ENCODE data around the gene THRB.

Gene THRB

GRCh38 chr3:24296441-24297205 lies 198.0 kb downstream of the THRB start:
- no peak overlapping the region for H3K27ac ChIP-seq (replicated peaks; ENCODE audit: low read length)

GRCh38 chr3:24294150-24294549 lies 200.5 kb downstream of the THRB start:
- Histone ChIP-seq H3K18ac (ENCODE audit: low read length) (no peak overlapping the region), H3K9ac (ENCODE audit: low read depth, low read length, poor library complexity) (no peak overlapping the region), H4K91ac (ENCODE audit: low read depth, low read length, poor library complexity) (no peak overlapping the region), H3K36me3 (replicated peaks in 1 of 2; ENCODE audit: control insufficient read depth in 2 of 2, insufficient read depth in 2 of 2, low read length in 2 of 2) (no peaks in the 10 kb centered on the region), H2BK12ac (ENCODE audit: low read length) (no peak overlapping the region), H2BK120ac (ENCODE audit: low read depth, low read length) (no peak overlapping the region), H3K14ac (ENCODE audit: low read length) (no peak overlapping the region), H3K4me3 (ENCODE audit: low read length in 2 of 2) (no peak overlapping the region), H2BK15ac (ENCODE audit: low read length) (no peak overlapping the region), H4K8ac (ENCODE audit: low read depth, low read length) (no peak overlapping the region), H3K9me3 (replicated peaks in 1 of 2; ENCODE audit: control insufficient read depth in 2 of 2, insufficient read depth in 1 of 2, low read depth in 1 of 2, low read length in 2 of 2) (peaks cover 0 to 2% of the 10 kb centered on the region in 2 donors), H2AK5ac (ENCODE audit: low read depth, low read length) (no peak overlapping the region), H3K27ac (replicated peaks; ENCODE audit: low read length) (no peak overlapping the region), H3K79me1 (ENCODE audit: low read depth, low read length) (no peaks in the 10 kb centered on the region), H3K4ac (ENCODE audit: low read length) (no peak overlapping the region), H2BK5ac (ENCODE audit: low read length) (no peak overlapping the region), H3K4me2 (ENCODE audit: insufficient read depth, low read length, poor library complexity, severe bottlenecking) (no peak overlapping the region), H3K27me3 (ENCODE audit: control insufficient read depth in 3 of 3, insufficient read depth in 3 of 3, low read depth in 1 of 3, low read length in 3 of 3) (no peaks in the 10 kb centered on the region), H3K4me1 (ENCODE audit: control insufficient read depth in 2 of 2, insufficient read depth in 1 of 2, low read depth in 1 of 2, low read length in 2 of 2) (no peaks in the 10 kb centered on the region), H2AFZ (ENCODE audit: low read length) (no peak overlapping the region), H3K23ac (ENCODE audit: low read depth, low read length, poor library complexity) (no peak overlapping the region)
- no peak for DNase-seq (ENCODE audit: low spot score)
- no CpG with 5 or more reads among the region's 2 CpGs for WGBS, 2 donors (ENCODE audit: extremely low coverage in 2 of 2, insufficient read length in 2 of 2, insufficient replicate concordance in 1 of 2)

More at GRCh38 chr3:24296441-24297205, 198.0 kb downstream of the THRB start:
- no CpG with 5 or more reads among the region's 5 CpGs for WGBS, 2 donors (ENCODE audit: extremely low coverage in 2 of 2, insufficient read length in 2 of 2, insufficient replicate concordance in 1 of 2)
- Histone ChIP-seq H4K8ac (ENCODE audit: low read depth, low read length) (no peak overlapping the region), H3K9me3 (replicated peaks in 1 of 2; ENCODE audit: control insufficient read depth in 2 of 2, insufficient read depth in 1 of 2, low read depth in 1 of 2, low read length in 2 of 2) (peaks cover 0 to 2% of the 10 kb centered on the region in 2 donors), H3K18ac (ENCODE audit: low read length) (no peak overlapping the region), H3K4me3 (ENCODE audit: low read length in 2 of 2) (no peak overlapping the region), H4K91ac (ENCODE audit: low read depth, low read length, poor library complexity) (no peak overlapping the region), H2BK12ac (ENCODE audit: low read length) (no peak overlapping the region), H3K4me1 (ENCODE audit: control insufficient read depth in 2 of 2, insufficient read depth in 1 of 2, low read depth in 1 of 2, low read length in 2 of 2) (no peaks in the 10 kb centered on the region), H3K23ac (ENCODE audit: low read depth, low read length, poor library complexity) (no peak overlapping the region), H3K9ac (ENCODE audit: low read depth, low read length, poor library complexity) (no peak overlapping the region), H3K27me3 (ENCODE audit: control insufficient read depth in 3 of 3, insufficient read depth in 3 of 3, low read depth in 1 of 3, low read length in 3 of 3) (no peaks in the 10 kb centered on the region), H2AK5ac (ENCODE audit: low read depth, low read length) (no peak overlapping the region), H2BK120ac (ENCODE audit: low read depth, low read length) (no peak overlapping the region), H3K4me2 (ENCODE audit: insufficient read depth, low read length, poor library complexity, severe bottlenecking) (no peak overlapping the region), H2BK5ac (ENCODE audit: low read length) (no peak overlapping the region), H2BK15ac (ENCODE audit: low read length) (no peak overlapping the region), H3K36me3 (replicated peaks in 1 of 2; ENCODE audit: control insufficient read depth in 2 of 2, insufficient read depth in 2 of 2, low read length in 2 of 2) (no peaks in the 10 kb centered on the region), H3K14ac (ENCODE audit: low read length) (no peak overlapping the region), H2AFZ (ENCODE audit: low read length) (no peak overlapping the region), H3K79me1 (ENCODE audit: low read depth, low read length) (no peaks in the 10 kb centered on the region), H3K4ac (ENCODE audit: low read length) (no peak overlapping the region)
- DNase-seq (ENCODE audit: low spot score), result no peak

GRCh38 chr3:24291646-24292045 lies 203.0 kb downstream of the THRB start:
- H3K36me3 ChIP-seq (replicated peaks in 1 of 2; ENCODE audit: control insufficient read depth in 2 of 2, insufficient read depth in 2 of 2, low read length in 2 of 2), result no peaks in the 10 kb centered on the region
- H3K23ac ChIP-seq (ENCODE audit: low read depth, low read length, poor library complexity), result no peak overlapping the region
- no peak overlapping the region for H3K27ac ChIP-seq (replicated peaks; ENCODE audit: low read length)
- H3K14ac ChIP-seq (ENCODE audit: low read length), result no peak overlapping the region
- no peak overlapping the region for H2AFZ ChIP-seq (ENCODE audit: low read length)
- H3K9ac ChIP-seq (ENCODE audit: low read depth, low read length, poor library complexity), result no peak overlapping the region
- no peak overlapping the region for H4K91ac ChIP-seq (ENCODE audit: low read depth, low read length, poor library complexity)
- no peak for DNase-seq (ENCODE audit: low spot score)
- H2BK5ac ChIP-seq (ENCODE audit: low read length), result no peak overlapping the region
- H3K27me3 ChIP-seq (ENCODE audit: control insufficient read depth in 3 of 3, insufficient read depth in 3 of 3, low read depth in 1 of 3, low read length in 3 of 3), result no peaks in the 10 kb centered on the region
- H2BK12ac ChIP-seq (ENCODE audit: low read length), result no peak overlapping the region
- no peak overlapping the region for H2BK15ac ChIP-seq (ENCODE audit: low read length)
- no peak overlapping the region for H3K4ac ChIP-seq (ENCODE audit: low read length)
- no peak overlapping the region for H3K4me2 ChIP-seq (ENCODE audit: insufficient read depth, low read length, poor library complexity, severe bottlenecking)
- no peaks in the 10 kb centered on the region for H3K79me1 ChIP-seq (ENCODE audit: low read depth, low read length)
- H3K9me3 ChIP-seq (replicated peaks in 1 of 2; ENCODE audit: control insufficient read depth in 2 of 2, insufficient read depth in 1 of 2, low read depth in 1 of 2, low read length in 2 of 2), result peaks cover 0 to 2% of the 10 kb centered on the region in 2 donors
- H4K8ac ChIP-seq (ENCODE audit: low read depth, low read length), result no peak overlapping the region
- no peak overlapping the region for H2BK120ac ChIP-seq (ENCODE audit: low read depth, low read length)
- H3K18ac ChIP-seq (ENCODE audit: low read length), result no peak overlapping the region
- H3K4me1 ChIP-seq (ENCODE audit: control insufficient read depth in 2 of 2, insufficient read depth in 1 of 2, low read depth in 1 of 2, low read length in 2 of 2), result peaks cover 0 to 2% of the 10 kb centered on the region in 2 donors
- no peak overlapping the region for H3K4me3 ChIP-seq (ENCODE audit: low read length in 2 of 2)
- H2AK5ac ChIP-seq (ENCODE audit: low read depth, low read length), result no peak overlapping the region

GRCh38 chr3:24290596-24290995 lies 204.1 kb downstream of the THRB start:
- Histone ChIP-seq H4K91ac (ENCODE audit: low read depth, low read length, poor library complexity) (no peak overlapping the region), H3K14ac (ENCODE audit: low read length) (no peak overlapping the region), H2AK5ac (ENCODE audit: low read depth, low read length) (no peak overlapping the region), H2AFZ (ENCODE audit: low read length) (no peak overlapping the region), H3K4ac (ENCODE audit: low read length) (no peak overlapping the region), H3K23ac (ENCODE audit: low read depth, low read length, poor library complexity) (no peak overlapping the region), H2BK15ac (ENCODE audit: low read length) (no peak overlapping the region), H3K27me3 (ENCODE audit: control insufficient read depth in 3 of 3, insufficient read depth in 3 of 3, low read depth in 1 of 3, low read length in 3 of 3) (no peaks in the 10 kb centered on the region), H3K4me2 (ENCODE audit: insufficient read depth, low read length, poor library complexity, severe bottlenecking) (no peak overlapping the region), H2BK120ac (ENCODE audit: low read depth, low read length) (no peak overlapping the region), H3K36me3 (replicated peaks in 1 of 2; ENCODE audit: control insufficient read depth in 2 of 2, insufficient read depth in 2 of 2, low read length in 2 of 2) (no peaks in the 10 kb centered on the region), H3K79me1 (ENCODE audit: low read depth, low read length) (no peaks in the 10 kb centered on the region), H3K18ac (ENCODE audit: low read length) (no peak overlapping the region), H4K8ac (ENCODE audit: low read depth, low read length) (no peak overlapping the region), H2BK12ac (ENCODE audit: low read length) (no peak overlapping the region), H3K27ac (replicated peaks; ENCODE audit: low read length) (no peak overlapping the region), H3K9ac (ENCODE audit: low read depth, low read length, poor library complexity) (no peak overlapping the region), H3K4me1 (ENCODE audit: control insufficient read depth in 2 of 2, insufficient read depth in 1 of 2, low read depth in 1 of 2, low read length in 2 of 2) (peaks cover 0 to 2% of the 10 kb centered on the region in 2 donors), H2BK5ac (ENCODE audit: low read length) (no peak overlapping the region), H3K4me3 (ENCODE audit: low read length in 2 of 2) (no peak overlapping the region), H3K9me3 (replicated peaks in 1 of 2; ENCODE audit: control insufficient read depth in 2 of 2, insufficient read depth in 1 of 2, low read depth in 1 of 2, low read length in 2 of 2) (peaks cover 0 to 2% of the 10 kb centered on the region in 2 donors)
- WGBS, 2 donors (ENCODE audit: extremely low coverage in 2 of 2, insufficient read length in 2 of 2, insufficient replicate concordance in 1 of 2), result no CpG with 5 or more reads among the region's 3 CpGs
- no peak for DNase-seq (ENCODE audit: low spot score)
